Measurements from ENCODE around the gene EFNA3. TPM values are rescaled to one million over a fixed set of nuclear protein-coding genes. Genes with fewer than 3 reads are reported as not detected.

The EFNA3 gene
- total RNA-seq, 5 donors from 2014 or later (not counting 1 experiment from before 2014, with no cell fraction given), result 0.68 to 2.6 (median 2.3) TPM; not detected in 1

DNA sequence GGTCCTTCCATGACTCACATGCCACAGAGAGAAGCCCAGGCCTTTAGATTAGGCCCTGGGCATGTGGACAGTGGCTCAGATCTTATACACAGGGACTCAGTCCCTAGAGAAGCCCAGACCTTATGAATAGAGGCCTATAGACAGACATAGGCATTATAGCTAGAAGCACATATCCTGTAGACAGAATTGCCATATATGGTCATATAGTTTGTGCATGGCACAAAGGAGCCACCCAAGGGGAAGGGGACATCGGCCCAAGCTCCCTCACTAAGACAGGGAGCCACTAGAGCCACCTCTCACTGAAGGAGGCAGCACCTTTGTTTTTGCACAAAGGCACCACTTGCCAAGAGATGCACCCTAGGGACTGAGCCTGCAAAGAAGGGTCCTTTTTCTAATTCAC lies 2.3 kb upstream of the EFNA3 start:
- no peak overlapping the region for H3K27ac Mint-ChIP-seq
- no peaks in the 10 kb centered on the region for H3K9me3 Mint-ChIP-seq
- Histone ChIP-seq H3K36me3 (ENCODE audit: control insufficient read depth in 2 of 2, extremely low read depth in 1 of 2, insufficient read depth in 1 of 2, low read length in 1 of 2) (no peaks in the 10 kb centered on the region), H3K4me3 (ENCODE audit: control insufficient read depth in 1 of 2, extremely low read depth in 1 of 2, low read length in 1 of 2) (no peak overlapping the region), H3K9me3 (no peaks in the 10 kb centered on the region), H3K27me3 (replicated peaks in 1 of 2; ENCODE audit: control insufficient read depth in 2 of 2, extremely low read depth in 1 of 2, insufficient read depth in 2 of 2, low read length in 1 of 2) (peaks cover 0 to 38% of the 10 kb centered on the region in 2 experiments), H3K4me1 (ENCODE audit: control insufficient read depth in 1 of 2, extremely low read depth in 1 of 2, insufficient read depth in 2 of 2, low read length in 2 of 2) (peaks cover 54 to 61% of the 10 kb centered on the region in 2 experiments), H3K27ac (ENCODE audit: low read length) (no peak overlapping the region)
- no peak for DNase-seq
- POLR2A ChIA-PET, result no interaction called here
- H3K36me3 Mint-ChIP-seq, result no peaks in the 10 kb centered on the region
- CTCF ChIA-PET, result no interaction called here
- H3K4me1 Mint-ChIP-seq, result peaks cover 30 to 48% (median 37%) of the 10 kb centered on the region in 3 donors
- no peak for ATAC-seq (replicated peaks in 1 of 4)
- WGBS (ENCODE audit: insufficient coverage), result 38% methylated on average over 1 of the region's 1 CpG
- peaks cover 7 to 9% of the 10 kb centered on the region in 2 donors for H3K27me3 Mint-ChIP-seq
- no peak overlapping the region for H3K4me3 Mint-ChIP-seq

DNA sequence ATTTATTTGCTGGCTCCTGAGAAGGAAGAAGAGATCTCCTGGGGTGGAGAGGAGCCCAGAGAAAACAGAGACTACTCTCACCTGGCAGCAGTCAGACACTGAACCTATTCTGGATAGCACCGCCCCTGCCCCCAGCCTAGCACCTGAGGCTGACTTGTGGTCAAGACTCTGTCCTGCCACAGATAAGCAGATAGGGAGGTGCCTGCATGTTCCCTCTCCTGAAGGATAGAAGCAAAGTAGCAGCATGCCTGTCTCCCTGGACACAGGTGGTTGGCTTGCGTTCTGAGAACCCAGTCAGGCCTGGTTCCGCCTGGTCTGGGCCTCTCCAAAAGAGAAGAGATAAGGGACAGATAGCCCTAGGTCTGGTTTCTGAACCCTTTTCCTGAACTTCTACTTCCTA lies 1.3 kb upstream of the EFNA3 start:
- ChIA-PET CTCF (no interaction called here), POLR2A (no interaction called here)
- Mint-ChIP-seq H3K9me3 (no peaks in the 10 kb centered on the region), H3K27me3 (peaks cover 13 to 17% of the 10 kb centered on the region in 2 donors), H3K36me3 (no peaks in the 10 kb centered on the region), H3K4me1 (peaks cover 30 to 47% (median 45%) of the 10 kb centered on the region in 3 donors), H3K4me3 (peak overlapping the region in 2 of 3 donors; percentile 2 to 85), H3K27ac (peak overlapping the region in 1 of 2 donors; percentile 7)
- Histone ChIP-seq H3K4me3 (ENCODE audit: control insufficient read depth in 1 of 2, extremely low read depth in 1 of 2, low read length in 1 of 2) (no peak overlapping the region), H3K9me3 (no peaks in the 10 kb centered on the region), H3K36me3 (ENCODE audit: control insufficient read depth in 2 of 2, extremely low read depth in 1 of 2, insufficient read depth in 1 of 2, low read length in 1 of 2) (no peaks in the 10 kb centered on the region), H3K27ac (ENCODE audit: low read length) (no peak overlapping the region), H3K4me1 (ENCODE audit: control insufficient read depth in 1 of 2, extremely low read depth in 1 of 2, insufficient read depth in 2 of 2, low read length in 2 of 2) (peaks cover 57 to 68% of the 10 kb centered on the region in 2 experiments), H3K27me3 (replicated peaks in 1 of 2; ENCODE audit: control insufficient read depth in 2 of 2, extremely low read depth in 1 of 2, insufficient read depth in 2 of 2, low read length in 1 of 2) (peaks cover 0 to 43% of the 10 kb centered on the region in 2 experiments)
- DNase-seq (no peak), ATAC-seq (replicated peaks in 1 of 4) (no peak)
- WGBS (ENCODE audit: insufficient coverage), result 100% methylated on average over 1 of the region's 3 CpGs

DNA sequence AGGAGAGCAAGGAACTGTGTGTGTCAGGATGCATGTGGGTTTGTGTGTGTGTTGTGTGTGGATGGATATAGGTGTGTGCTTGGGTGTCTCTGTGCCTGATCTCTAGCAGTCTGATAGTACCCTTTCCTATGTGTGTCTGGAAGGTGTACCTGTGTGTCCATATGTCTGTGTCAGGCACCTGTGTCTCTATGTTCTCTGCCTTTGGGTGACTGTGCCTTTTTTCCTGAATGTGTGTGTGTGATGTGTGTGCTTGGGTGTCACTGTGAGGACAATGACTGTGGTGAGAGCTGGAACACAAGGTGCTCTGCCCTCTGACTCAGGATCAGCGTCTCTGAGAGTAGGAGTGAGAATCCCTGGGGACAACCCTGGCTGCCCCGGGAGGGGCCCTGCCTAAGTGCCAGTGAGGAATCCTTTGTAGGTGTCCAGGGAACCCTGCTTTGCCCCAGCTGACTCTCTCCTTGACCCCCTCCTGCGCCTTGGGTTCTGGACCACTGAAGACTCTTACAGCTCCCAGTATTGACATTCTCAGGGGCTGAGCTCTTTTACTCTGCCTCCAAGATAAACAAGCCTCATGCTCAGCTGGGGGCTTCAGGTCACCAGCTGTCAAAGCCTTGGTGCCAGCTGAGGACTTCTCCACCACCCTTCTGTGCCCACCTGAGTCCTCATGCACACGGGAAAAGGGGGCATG lies 735 bp upstream of the EFNA3 start:
- Histone ChIP-seq H3K36me3 (ENCODE audit: control insufficient read depth in 2 of 2, extremely low read depth in 1 of 2, insufficient read depth in 1 of 2, low read length in 1 of 2) (no peaks in the 10 kb centered on the region), H3K9me3 (no peaks in the 10 kb centered on the region), H3K4me3 (ENCODE audit: control insufficient read depth in 1 of 2, extremely low read depth in 1 of 2, low read length in 1 of 2) (no peak overlapping the region), H3K27ac (ENCODE audit: low read length) (no peak overlapping the region), H3K4me1 (ENCODE audit: control insufficient read depth in 1 of 2, extremely low read depth in 1 of 2, insufficient read depth in 2 of 2, low read length in 2 of 2) (peaks cover 63 to 72% of the 10 kb centered on the region in 2 experiments), H3K27me3 (replicated peaks in 1 of 2; ENCODE audit: control insufficient read depth in 2 of 2, extremely low read depth in 1 of 2, insufficient read depth in 2 of 2, low read length in 1 of 2) (peaks cover 0 to 48% of the 10 kb centered on the region in 2 experiments)
- WGBS (ENCODE audit: insufficient coverage), result 90% methylated on average over 4 of the region's 4 CpGs
- CTCF ChIA-PET, result interaction anchor here in 1 of 2 donors (0.8 kb wide), 1 partner anchor 23 kb away, joined by 3 read pairs; no protein-coding TSS in a partner anchor
- no peak for DNase-seq
- no peaks in the 10 kb centered on the region for H3K9me3 Mint-ChIP-seq
- no peak for ATAC-seq (replicated peaks in 1 of 4)
- H3K36me3 Mint-ChIP-seq, result no peaks in the 10 kb centered on the region
- H3K27me3 Mint-ChIP-seq, result peaks cover 16 to 22% of the 10 kb centered on the region in 2 donors
- POLR2A ChIA-PET, result no interaction called here
- peak overlapping the region; percentile 43 to 85 (median 52) for H3K4me3 Mint-ChIP-seq
- H3K4me1 Mint-ChIP-seq, result peaks cover 34 to 49% (median 49%) of the 10 kb centered on the region in 3 donors
- H3K27ac Mint-ChIP-seq, result peak overlapping the region in 1 of 2 donors; percentile 7

DNA sequence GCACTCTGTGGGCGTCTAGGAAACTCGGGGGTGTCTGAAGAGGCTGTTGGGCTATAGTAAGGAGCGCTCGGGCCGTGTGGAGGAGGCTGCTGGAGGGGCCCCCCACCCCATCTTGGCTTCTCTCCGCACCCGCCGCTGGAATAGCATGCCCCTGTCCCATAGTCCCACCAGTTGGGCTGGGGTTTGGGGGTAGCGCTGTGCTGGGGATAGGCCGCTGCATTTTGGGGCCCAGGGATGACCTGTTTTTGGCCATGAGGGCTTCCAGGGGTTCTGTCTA lies 511 bp downstream of the EFNA3 start:
- no peak for DNase-seq
- Histone ChIP-seq H3K27ac (ENCODE audit: low read length) (no peak overlapping the region), H3K4me3 (ENCODE audit: control insufficient read depth in 1 of 2, extremely low read depth in 1 of 2, low read length in 1 of 2) (peak overlapping the region; percentile 33 to 51), H3K4me1 (ENCODE audit: control insufficient read depth in 1 of 2, extremely low read depth in 1 of 2, insufficient read depth in 2 of 2, low read length in 2 of 2) (peaks cover 63 to 67% of the 10 kb centered on the region in 2 experiments), H3K36me3 (ENCODE audit: control insufficient read depth in 2 of 2, extremely low read depth in 1 of 2, insufficient read depth in 1 of 2, low read length in 1 of 2) (no peaks in the 10 kb centered on the region), H3K27me3 (replicated peaks in 1 of 2; ENCODE audit: control insufficient read depth in 2 of 2, extremely low read depth in 1 of 2, insufficient read depth in 2 of 2, low read length in 1 of 2) (peaks cover 2 to 61% of the 10 kb centered on the region in 2 experiments), H3K9me3 (no peaks in the 10 kb centered on the region)
- no peaks in the 10 kb centered on the region for H3K9me3 Mint-ChIP-seq
- H3K27ac Mint-ChIP-seq, result no peak overlapping the region
- POLR2A ChIA-PET, result interaction anchor here in 1 of 2 donors (0.5 kb wide), 1 partner anchor 67 kb away, joined by 6 read pairs; no protein-coding TSS in a partner anchor
- peaks cover 30 to 47% (median 41%) of the 10 kb centered on the region in 3 donors for H3K4me1 Mint-ChIP-seq
- WGBS (ENCODE audit: insufficient coverage), result 27% methylated on average over 2 of the region's 10 CpGs
- CTCF ChIA-PET, result no interaction called here
- peaks cover 23 to 32% of the 10 kb centered on the region in 2 donors for H3K27me3 Mint-ChIP-seq
- ATAC-seq (replicated peaks in 1 of 4), result peak in 2 of 4 experiments; percentile 3 to 4
- peak overlapping the region; percentile 73 to 85 (median 74) for H3K4me3 Mint-ChIP-seq
- no peaks in the 10 kb centered on the region for H3K36me3 Mint-ChIP-seq

DNA sequence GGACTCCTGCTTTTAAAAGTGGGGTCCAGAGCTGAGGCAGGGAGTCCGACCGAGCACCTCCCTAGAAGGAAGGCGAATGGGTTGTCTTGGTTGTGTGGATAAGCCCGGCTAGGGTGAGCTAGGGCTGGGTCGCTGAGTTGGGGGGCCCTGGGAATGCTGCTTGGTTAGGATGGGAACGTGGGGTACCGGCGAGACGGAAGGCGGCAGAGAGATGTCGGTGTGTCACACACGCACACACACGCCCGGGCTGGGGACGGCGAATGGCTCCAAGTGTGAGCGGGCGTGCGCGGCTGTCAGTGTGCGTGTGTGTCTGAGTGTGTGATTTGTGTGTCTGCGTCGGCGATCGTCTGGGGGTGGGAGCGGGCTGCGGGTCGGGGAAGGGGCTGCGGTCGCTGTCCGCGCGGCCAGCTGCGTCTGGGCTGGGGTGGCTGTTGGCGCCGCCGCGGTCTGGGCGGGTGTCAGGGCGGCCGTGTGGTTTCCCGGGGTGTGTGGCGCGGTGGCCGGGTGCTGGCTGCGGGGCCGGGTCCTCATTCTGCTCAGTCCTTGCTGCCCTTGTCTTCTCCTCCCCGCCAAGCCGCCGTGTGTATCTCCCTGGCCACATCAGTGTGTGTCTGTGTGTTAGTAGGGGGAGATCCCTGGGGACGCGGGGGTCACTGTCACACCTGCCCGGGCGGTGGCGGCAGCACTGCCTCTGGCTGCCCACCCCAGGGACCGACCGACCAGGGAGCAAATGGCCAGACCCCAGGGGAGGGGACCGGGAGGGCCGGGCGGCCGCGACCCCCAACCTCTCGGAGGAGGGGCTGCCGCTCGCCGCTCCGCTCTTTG lies 1.1 kb downstream of the EFNA3 start:
- peak overlapping the region; percentile 33 to 51 for H3K4me3 ChIP-seq (ENCODE audit: control insufficient read depth in 1 of 2, extremely low read depth in 1 of 2, low read length in 1 of 2)
- H3K27ac ChIP-seq (ENCODE audit: low read length), result no peak overlapping the region
- H3K9me3 Mint-ChIP-seq, result no peaks in the 10 kb centered on the region
- CTCF ChIA-PET, result no interaction called here
- ATAC-seq (replicated peaks in 1 of 4) (peak in 2 of 4 experiments; percentile 7 to 19), DNase-seq (peak in 3 of 35 experiments; percentile 28 to 47 (median 28))
- POLR2A ChIA-PET, result interaction anchor here in 1 of 2 donors (0.5 kb wide), 1 partner anchor 68 kb away, joined by 6 read pairs; no protein-coding TSS in a partner anchor
- H3K4me1 ChIP-seq (ENCODE audit: control insufficient read depth in 1 of 2, extremely low read depth in 1 of 2, insufficient read depth in 2 of 2, low read length in 2 of 2), result peaks cover 66 to 69% of the 10 kb centered on the region in 2 experiments
- no peaks in the 10 kb centered on the region for H3K36me3 Mint-ChIP-seq
- H3K4me3 Mint-ChIP-seq, result peak overlapping the region; percentile 73 to 85 (median 74)
- no peaks in the 10 kb centered on the region for H3K9me3 ChIP-seq
- H3K27ac Mint-ChIP-seq, result peak overlapping the region in 1 of 2 donors; percentile 10
- H3K27me3 ChIP-seq (replicated peaks in 1 of 2; ENCODE audit: control insufficient read depth in 2 of 2, extremely low read depth in 1 of 2, insufficient read depth in 2 of 2, low read length in 1 of 2), result peaks cover 2 to 66% of the 10 kb centered on the region in 2 experiments
- peaks cover 35 to 51% (median 41%) of the 10 kb centered on the region in 3 donors for H3K4me1 Mint-ChIP-seq
- H3K27me3 Mint-ChIP-seq, result peaks cover 25 to 37% of the 10 kb centered on the region in 2 donors
- WGBS (ENCODE audit: insufficient coverage), result 1% methylated on average over 54 of the region's 67 CpGs
- H3K36me3 ChIP-seq (ENCODE audit: control insufficient read depth in 2 of 2, extremely low read depth in 1 of 2, insufficient read depth in 1 of 2, low read length in 1 of 2), result no peaks in the 10 kb centered on the region
